Transverse colon (tissue), 4 donors: ENCODE measurements around the gene TNFRSF1B. TPM values are rescaled to one million over a fixed set of nuclear protein-coding genes. Genes with fewer than 3 reads are reported as not detected.

Experiments
- DNase-seq: peaks from one replicate; pipeline ENCODE4 v3.0.0-alpha.2; 2019
- H3K27ac ChIP-seq, 4 donors: fragments of 200-600 bp; sonication (generic); 2 replicates each; pipeline ENCODE4 v1.5.1; 2016 to 2018; ENCODE audit warnings: inconsistent platforms in 4 of 4
- H3K27me3 ChIP-seq: fragments of 200-600 bp; sonication (generic); 2 replicates; pipeline ENCODE4 v1.5.1; 2017; ENCODE audit warnings: inconsistent platforms
- H3K36me3 ChIP-seq, 4 donors: fragments of 200-600 bp; sonication (generic); 2 replicates each; pipeline ENCODE4 v1.5.1; 2017 to 2019; ENCODE audit warnings: inconsistent platforms in 4 of 4
- H3K4me1 ChIP-seq, 4 donors: fragments of 200-600 bp; sonication (generic); 2 replicates each; pipeline ENCODE4 v1.5.1; 2017 to 2020; ENCODE audit warnings: inconsistent platforms in 4 of 4
- H3K4me3 ChIP-seq, 4 donors: fragments of 200-600 bp; sonication (generic); 1 replicate in 1 of 4; 2 replicates in 3 of 4; pipeline versions ENCODE4 v1.5.1 to v1.6.1; 2017 to 2019; ENCODE audit warnings: inconsistent platforms in 4 of 4
- H3K9me3 ChIP-seq, 2 donors: fragments of 200-600 bp; sonication (generic); 2 replicates each; pipeline ENCODE4 v1.5.1; 2017 to 2019; ENCODE audit warnings: inconsistent platforms in 2 of 2
- CTCF ChIP-seq, 5 experiments: fragments of 200-600 bp in 3 of 5; fragments of 450-650 bp in 2 of 5; sonication (generic) in 3 of 5; IDR thresholded peaks; 1 replicate in 2 of 5; 2 replicates in 3 of 5; pipeline ENCODE4 v1.5.1; 2016 to 2017; ENCODE audit warnings: antibody characterized with exemption in 5 of 5, inconsistent platforms in 3 of 5, mild to moderate bottlenecking in 2 of 5, moderate library complexity in 1 of 5
- EP300 ChIP-seq: sonication (generic); formaldehyde crosslinking; IDR thresholded peaks from one replicate; pipeline ENCODE4 v1.6.1; 2017; ENCODE audit warnings: antibody characterized with exemption, low read depth
- POLR2A ChIP-seq: fragments of 450-650 bp; IDR thresholded peaks from one replicate; pipeline ENCODE4 v1.6.1; 2016; ENCODE audit warnings: antibody characterized with exemption, mild to moderate bottlenecking, moderate library complexity
- POLR2AphosphoS5 ChIP-seq, 3 donors: sonication (generic); formaldehyde crosslinking; IDR thresholded peaks; one replicate each; pipeline ENCODE4 v1.6.1; 2016; ENCODE audit warnings: antibody characterized with exemption in 3 of 3
- WGBS, 2 donors: methylation state at CpG; one replicate each; pipeline ENCODE4 v1.1.5; 2018; ENCODE audit warnings: low coverage in 1 of 2; 5-methylcytosine and 5-hydroxymethylcytosine counted together
- in situ Hi-C, 4 donors: fragments of 200-750 bp; cut with MboI; loops; one replicate each; pipeline versions ENCODE4 v1.15.0 to v1.15.1; 2017; ENCODE audit warnings: low sequenced_read_pairs in 3 of 4, low pct_ligation_motif_present in 1 of 4, low pct_unique_long_range_greater_than_20kb in 1 of 4
- intact Hi-C: fragments of 100-400 bp; cut with DNase I; formaldehyde crosslinking; loops from one replicate; pipeline ENCODE4 v1.15.1; 2023; ENCODE audit warnings: low total_unique reads
- total RNA-seq, 4 donors: library from RNA; depleted of rRNA; stranded (reverse); fragments of >200 nt; gene quantifications; one replicate each; pipeline ENCODE4 v1.1.0, GENCODE V29; 2016

TNFRSF1B gene
- total RNA-seq, 4 donors from 2014 or later = 11.1 to 17.3 (median 15.3) TPM

DNA sequence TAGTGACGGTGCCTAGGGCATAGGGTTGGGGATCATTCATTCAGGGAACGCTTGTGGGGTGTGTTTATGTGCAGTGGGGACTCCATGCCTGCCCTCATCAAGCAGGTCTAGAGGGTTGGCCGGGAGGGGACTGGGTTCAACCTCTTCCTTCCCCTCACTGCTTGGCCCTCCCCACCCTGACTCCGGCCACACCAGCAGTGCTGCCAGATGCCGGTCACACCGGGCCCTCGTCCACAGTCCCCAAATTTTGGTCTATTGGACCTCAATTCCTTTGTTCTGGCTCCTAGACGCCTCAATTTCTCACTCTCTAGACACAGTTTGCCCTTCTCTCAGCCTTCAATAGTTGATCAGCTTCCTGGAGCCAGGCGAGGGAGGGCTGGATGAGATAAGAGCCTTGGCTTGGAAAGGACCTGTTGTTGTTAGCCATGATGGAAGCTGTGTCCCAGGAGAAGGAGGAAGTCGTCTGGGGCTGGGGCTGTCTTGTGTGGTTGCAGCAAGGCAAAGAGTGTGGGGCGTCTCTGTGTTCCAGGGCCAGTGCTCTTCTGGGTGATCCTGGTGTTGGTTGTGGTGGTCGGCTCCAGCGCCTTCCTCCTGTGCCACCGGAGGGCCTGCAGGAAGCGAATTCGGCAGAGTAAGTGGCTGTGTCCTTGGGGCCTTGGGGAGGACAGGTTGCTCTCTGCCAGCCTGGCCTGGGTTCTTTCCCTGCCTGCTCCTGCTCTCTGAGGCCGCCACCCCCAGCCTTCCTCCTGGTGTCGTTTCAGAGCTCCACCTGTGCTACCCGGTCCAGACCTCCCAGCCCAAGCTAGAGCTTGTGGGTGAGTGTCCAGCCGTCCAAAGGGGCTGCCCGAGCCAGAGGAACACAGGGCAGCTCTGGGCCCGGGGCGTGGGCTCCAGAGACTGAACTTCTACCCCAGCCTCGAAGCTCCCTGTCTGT is 41.1 kb upstream of the TNFRSF1B start:
- peaks cover 0 to 10% (median 5%) of the 10 kb centered on the region in 4 donors for H3K4me1 ChIP-seq
- no peak overlapping the region for H3K27ac ChIP-seq
- H3K36me3 ChIP-seq = no peaks in the 10 kb centered on the region
- in situ Hi-C loops = loop anchor here (5.0 kb wide), 2 partner anchors 82 to 87 kb away; no protein-coding TSS in a partner anchor
- H3K9me3 ChIP-seq = no peaks in the 10 kb centered on the region
- no peak for DNase-seq
- 77 to 80% methylated on average over 1 to 20 of the region's 24 CpGs for WGBS, 2 donors
- no peaks in the 10 kb centered on the region for H3K27me3 ChIP-seq
- intact Hi-C loops = loop anchor here (2.0 kb wide), 1 partner anchor 83 kb away; no protein-coding TSS in a partner anchor
- no peak for TF ChIP-seq EP300
- no peak for TF ChIP-seq CTCF (IDR thresholded peaks at IDR 0.05)
- TF ChIP-seq POLR2AphosphoS5 (IDR thresholded peaks at IDR 0.05) = no peak
- TF ChIP-seq POLR2A = no peak
- no peak overlapping the region for H3K4me3 ChIP-seq

- intact Hi-C loops = loop anchor here (2.0 kb wide), 1 partner anchor 82 kb away; no protein-coding TSS in a partner anchor
- DNase-seq = no peak
- 97% methylated on average over 9 of the region's 9 CpGs; no CpG with 5 or more reads in 1 of the 2 donors for WGBS, 2 donors
- no peak for TF ChIP-seq POLR2AphosphoS5 (IDR thresholded peaks at IDR 0.05)
- no peak for TF ChIP-seq EP300
- no peak for TF ChIP-seq POLR2A
- TF ChIP-seq CTCF (IDR thresholded peaks at IDR 0.05) = no peak
- Histone ChIP-seq H3K27me3 (no peaks in the 10 kb centered on the region), H3K9me3 (no peaks in the 10 kb centered on the region), H3K36me3 (no peaks in the 10 kb centered on the region), H3K4me1 (peaks cover 0 to 10% (median 4%) of the 10 kb centered on the region in 4 donors), H3K4me3 (no peak overlapping the region), H3K27ac (no peak overlapping the region)
- in situ Hi-C loops = loop anchor here (5.0 kb wide), 2 partner anchors 81 to 86 kb away; no protein-coding TSS in a partner anchor
Measured at GRCh38 chr1:12126781-12127180, 40.0 kb upstream of the TNFRSF1B start.

GRCh38 chr1:12127206-12127810 is 39.5 kb upstream of the TNFRSF1B start:
- intact Hi-C loops = loop anchor here (2.0 kb wide), 1 partner anchor 81 kb away; no protein-coding TSS in a partner anchor
- DNase-seq = no peak
- in situ Hi-C loops = loop anchor here (5.0 kb wide), 2 partner anchors 80 to 85 kb away; no protein-coding TSS in a partner anchor
- H3K4me3 ChIP-seq = no peak overlapping the region
- no peaks in the 10 kb centered on the region for H3K9me3 ChIP-seq
- H3K36me3 ChIP-seq = no peaks in the 10 kb centered on the region
- H3K4me1 ChIP-seq = peaks cover 0 to 12% (median 3%) of the 10 kb centered on the region in 4 donors
- H3K27ac ChIP-seq = no peak overlapping the region
- H3K27me3 ChIP-seq = no peaks in the 10 kb centered on the region
- 83 to 90% methylated on average over 4 to 8 of the region's 10 CpGs for WGBS, 2 donors
- TF ChIP-seq EP300 (no peak), CTCF (IDR thresholded peaks at IDR 0.05) (no peak), POLR2AphosphoS5 (IDR thresholded peaks at IDR 0.05) (no peak), POLR2A (no peak)

DNA sequence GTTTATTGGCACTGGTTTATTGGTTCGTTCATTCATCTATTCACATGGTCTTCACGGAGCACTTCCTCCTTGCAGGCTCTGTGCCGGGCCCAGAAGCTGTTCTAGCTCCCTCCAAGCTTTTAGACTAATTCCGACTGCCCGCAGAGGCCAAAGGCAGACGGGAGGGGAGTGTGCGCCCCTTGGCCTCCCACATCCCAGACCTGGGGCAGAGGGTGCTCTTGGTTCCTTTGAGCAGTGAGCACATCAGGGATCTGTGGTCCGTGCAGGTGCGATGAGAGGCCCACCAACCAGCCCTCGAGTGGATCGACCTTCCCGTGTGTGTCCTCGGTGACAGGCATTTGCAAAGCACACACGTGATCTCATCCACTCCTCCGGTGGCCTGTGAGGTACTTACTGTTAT is 38.7 kb upstream of the TNFRSF1B start:
- 86% methylated on average over 15 of the region's 15 CpGs; no CpG with 5 or more reads in 1 of the 2 donors for WGBS, 2 donors
- no peaks in the 10 kb centered on the region for H3K27me3 ChIP-seq
- no peaks in the 10 kb centered on the region for H3K9me3 ChIP-seq
- intact Hi-C loops = no loop called here
- H3K36me3 ChIP-seq = no peaks in the 10 kb centered on the region
- TF ChIP-seq POLR2A (no peak), EP300 (no peak), POLR2AphosphoS5 (IDR thresholded peaks at IDR 0.05) (no peak), CTCF (IDR thresholded peaks at IDR 0.05) (no peak)
- no peak overlapping the region for H3K4me3 ChIP-seq
- in situ Hi-C loops = loop anchor here (5.0 kb wide), 2 partner anchors 79 to 84 kb away; no protein-coding TSS in a partner anchor
- H3K27ac ChIP-seq = no peak overlapping the region
- DNase-seq = no peak
- H3K4me1 ChIP-seq = peaks cover 0 to 20% (median 7%) of the 10 kb centered on the region in 4 donors
